ENCODE data around the gene NKAIN1. TPM values are rescaled to one million over a fixed set of nuclear protein-coding genes. Genes with fewer than 3 reads are reported as not detected.
"Not testable (repeated sequence)": the region's sequence is repeated elsewhere in the genome, so short reads cannot be mapped to it uniquely, and the experiment has no call there.

NKAIN1 gene
- total RNA-seq, 1 donor from 2014 or later, result 28.1 TPM

DNA sequence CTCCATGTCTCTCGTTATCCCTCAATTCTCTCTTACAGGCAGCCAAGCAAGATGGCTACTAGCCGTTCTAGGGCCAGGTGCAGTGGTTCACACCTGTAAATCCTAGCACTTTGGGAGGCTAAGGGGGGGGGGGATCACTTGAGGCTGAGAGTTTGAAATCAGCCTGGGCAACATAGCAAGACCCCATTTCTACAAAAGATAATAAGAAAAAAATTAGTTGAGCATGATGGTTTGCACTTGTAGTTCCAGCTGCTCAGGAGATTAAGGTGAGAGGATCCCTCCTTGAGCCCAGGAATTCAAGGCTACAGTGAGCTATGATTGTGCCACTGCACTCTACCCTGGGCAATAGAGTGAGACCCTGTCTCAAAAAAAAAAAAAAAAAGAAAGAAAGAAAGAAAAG, 80.4 kb downstream of the NKAIN1 start:
- DNase-seq (ENCODE audit: low spot score in 2 of 2), result no peak
- no peak for FAIRE-seq

DNA sequence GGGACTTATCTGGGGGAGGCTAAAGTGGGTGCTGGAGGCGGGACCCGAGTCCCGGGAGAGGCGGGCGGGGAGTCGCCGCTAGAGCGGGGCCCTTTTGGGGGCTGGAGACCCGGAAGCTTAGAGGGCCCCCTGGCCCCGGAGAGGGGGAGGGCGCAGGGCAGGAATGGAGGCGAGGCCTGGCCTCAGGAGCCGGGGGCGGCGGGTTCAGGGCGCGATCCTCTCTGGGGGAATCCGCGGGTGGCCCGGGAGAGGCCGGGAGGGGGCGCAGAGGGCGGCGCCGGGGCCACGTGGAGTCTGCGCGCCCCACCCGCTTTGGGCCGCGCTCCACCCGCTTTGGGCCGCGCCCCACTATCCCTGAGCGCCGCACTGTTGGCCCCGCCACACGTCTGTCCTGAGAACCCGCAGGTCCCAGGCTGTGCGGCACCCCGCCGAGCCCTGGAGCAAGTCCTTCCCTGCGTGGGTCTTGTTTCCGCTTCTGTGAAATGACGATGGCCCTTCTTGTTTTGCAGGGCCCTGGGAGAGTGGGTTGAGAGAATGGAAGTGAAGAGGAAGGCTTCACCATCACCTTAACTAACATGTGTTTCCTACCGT, 84.4 kb downstream of the NKAIN1 start:
- DNase-seq (ENCODE audit: low spot score in 2 of 2) (peak; percentile 60 to 63), FAIRE-seq (no peak)

DNA sequence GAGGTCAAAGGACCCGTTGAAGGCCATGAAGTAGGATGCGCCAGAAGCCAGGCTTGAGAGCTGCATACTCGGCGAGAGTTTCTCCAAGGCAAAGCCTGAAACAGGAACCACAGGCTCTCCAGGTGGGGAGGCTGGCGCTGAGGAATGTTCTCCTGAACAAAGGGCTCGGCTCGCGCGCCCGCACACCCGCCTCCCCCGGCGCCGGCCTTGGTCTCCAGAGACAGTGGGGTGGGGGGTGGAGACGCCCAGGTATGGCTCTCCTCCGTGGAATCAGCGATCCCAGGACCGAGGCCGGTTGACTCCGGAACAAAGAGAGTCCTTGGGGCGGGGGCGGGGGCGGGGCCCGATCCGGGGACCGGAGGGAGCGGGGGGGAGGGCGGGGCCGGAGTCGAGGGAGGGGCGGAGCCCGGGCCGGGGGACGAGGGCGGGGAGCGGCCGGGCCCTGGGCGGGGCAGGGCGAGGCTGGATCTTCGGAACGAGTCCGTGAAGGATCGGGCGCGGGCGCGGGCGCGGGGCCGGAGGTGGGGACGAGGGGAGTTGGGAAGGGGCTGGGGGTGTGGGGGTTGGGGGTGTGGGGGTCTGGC, 85.0 kb downstream of the NKAIN1 start:
- DNase-seq (ENCODE audit: low spot score in 2 of 2) (peak; percentile 72 to 79), FAIRE-seq (no peak)

DNA sequence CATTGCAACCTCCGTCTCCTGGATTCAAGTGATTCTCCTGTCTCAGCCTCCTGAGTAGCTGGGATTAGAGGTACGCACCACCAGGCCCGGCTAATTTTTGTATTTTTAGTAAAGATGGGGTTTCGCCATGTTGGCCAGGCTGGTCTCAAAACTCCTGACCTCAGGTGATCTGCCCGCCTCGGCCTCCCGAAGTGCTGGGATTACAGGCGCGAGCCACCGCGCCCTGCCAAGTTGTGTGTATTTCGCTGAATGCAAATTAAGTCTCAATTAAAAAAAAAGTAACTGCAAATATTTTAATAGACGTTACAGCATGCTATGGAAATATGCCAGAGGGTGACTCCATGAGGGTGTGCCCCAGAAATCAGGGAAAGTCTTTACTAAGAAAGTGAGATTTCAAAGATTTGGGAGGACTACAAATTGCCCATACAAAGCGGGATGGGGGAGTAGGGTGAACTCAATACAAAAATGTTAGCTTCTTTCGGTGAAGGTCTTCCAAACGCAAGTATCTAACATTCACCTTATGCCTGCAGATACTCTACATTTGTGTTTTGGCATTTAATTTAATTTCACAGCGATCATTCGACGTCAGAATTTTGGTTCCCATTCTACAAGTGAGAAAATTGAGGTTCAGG, 85.6 kb downstream of the NKAIN1 start:
- no peak for DNase-seq (ENCODE audit: low spot score in 2 of 2)

DNA sequence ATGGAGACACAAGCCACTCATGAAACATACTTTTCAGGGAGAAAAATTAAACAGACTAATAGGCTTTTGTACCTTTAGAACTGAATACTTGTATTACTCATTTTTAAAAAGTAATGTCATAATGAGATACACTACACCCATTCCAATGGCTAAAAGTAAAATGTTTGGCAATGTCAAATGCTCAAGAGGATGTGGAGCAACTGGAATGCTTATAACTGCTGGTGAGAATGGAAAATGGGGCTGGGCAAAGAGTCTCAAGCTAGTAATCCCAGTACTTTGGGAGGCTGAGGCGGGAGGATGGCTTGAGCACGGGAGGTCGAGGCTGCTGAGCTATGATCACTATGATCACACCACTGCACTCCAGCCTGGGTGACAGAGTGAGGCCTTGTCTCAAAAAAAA, 86.3 kb downstream of the NKAIN1 start:
- FAIRE-seq, result no peak

More for the DNA sequence above, 85.6 kb downstream of the NKAIN1 start:
- no peak for FAIRE-seq

DNA sequence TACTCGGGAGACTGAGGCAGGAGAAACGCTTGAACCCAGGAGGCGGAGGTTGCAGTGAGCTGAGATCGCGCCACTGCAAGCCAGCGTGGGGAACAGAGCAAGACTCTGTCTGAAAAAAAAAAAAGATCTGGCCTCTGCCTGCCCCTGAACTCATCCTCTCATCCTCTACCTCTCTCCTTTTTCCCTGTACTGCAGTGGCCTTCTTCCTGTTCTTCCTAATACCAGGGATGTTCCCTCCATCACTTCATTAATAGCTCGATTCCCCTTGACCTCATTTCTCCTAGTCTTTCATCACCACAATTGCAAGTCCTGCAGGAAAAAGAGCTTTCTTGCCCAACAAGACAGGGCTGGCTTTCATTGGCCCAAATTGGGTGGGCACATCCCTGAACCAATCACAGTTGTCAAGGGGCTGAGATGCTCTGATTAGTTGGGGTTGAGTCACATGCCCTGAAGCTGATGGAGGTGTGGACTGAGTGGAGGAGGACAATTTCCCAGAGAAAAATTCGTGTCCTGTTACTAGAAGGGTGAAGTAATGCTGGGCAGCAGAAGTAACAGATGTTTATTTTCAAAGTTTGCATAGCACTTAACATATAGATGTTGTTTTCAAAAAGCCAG, 87.4 kb downstream of the NKAIN1 start:
- FAIRE-seq (no peak), DNase-seq (ENCODE audit: low spot score in 2 of 2) (no peak)

More for the DNA sequence above, 86.3 kb downstream of the NKAIN1 start:
- no peak for DNase-seq (ENCODE audit: low spot score in 2 of 2)

DNA sequence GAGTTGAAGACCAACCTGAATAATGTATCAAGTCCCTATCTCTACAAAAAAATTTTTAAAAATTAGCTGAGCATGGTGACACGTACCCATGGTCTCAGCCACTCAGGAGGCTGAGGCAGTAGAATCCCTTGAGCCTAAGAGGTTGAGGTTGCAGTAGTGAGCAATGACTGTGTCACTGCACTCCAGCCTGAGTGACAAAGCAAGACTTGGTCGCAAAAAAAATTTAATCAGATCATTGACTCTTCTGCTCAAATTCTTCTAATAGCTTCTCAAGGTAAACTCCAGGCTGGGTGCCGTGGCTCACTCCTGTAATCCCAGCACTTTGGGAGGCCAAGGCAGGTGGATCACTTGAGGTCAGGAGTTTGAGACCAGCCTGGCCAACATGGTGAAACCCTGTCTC, 88.3 kb downstream of the NKAIN1 start:
- FAIRE-seq, result no peak

DNA sequence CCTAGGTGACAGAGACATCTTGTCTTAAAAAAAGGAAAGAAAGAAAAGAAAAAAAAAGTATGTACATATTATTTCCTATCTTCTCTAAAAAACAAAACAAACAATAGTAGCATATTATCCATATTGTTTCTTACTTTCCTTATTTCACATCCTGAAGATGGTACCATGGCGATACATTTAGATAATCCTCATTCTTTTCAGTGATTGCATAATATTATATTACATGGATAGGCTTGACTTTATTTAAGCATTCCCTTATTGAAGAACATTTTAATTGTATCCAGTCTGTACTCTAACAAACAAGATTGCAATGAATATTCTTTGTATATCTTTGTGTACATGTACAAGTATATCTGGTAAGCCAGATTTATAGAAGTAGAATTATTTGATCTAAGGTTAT, 91.3 kb downstream of the NKAIN1 start:
- no peak for FAIRE-seq
- DNase-seq (ENCODE audit: low spot score in 2 of 2), result no peak

More for the DNA sequence above, 88.3 kb downstream of the NKAIN1 start:
- DNase-seq (ENCODE audit: low spot score in 2 of 2), result no peak

DNA sequence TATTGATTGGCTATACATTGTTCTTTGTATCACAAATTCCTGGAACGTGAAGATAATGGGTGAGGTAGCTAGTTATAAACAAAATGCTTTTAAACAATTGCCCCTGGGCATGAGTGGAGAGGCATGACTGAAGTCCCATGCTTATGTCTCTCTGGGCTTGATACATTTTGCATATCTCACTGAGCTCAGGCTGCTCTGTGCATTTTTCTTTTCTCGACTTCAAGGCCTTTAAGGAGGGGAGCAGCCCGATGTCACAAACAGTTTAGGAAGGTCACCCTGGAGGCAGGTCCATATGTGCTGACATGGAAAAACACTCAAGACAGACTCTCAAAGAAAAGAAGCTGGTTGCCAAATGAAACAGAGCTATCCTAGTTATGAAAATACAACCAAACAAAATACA, 94.0 kb downstream of the NKAIN1 start:
- no peak for FAIRE-seq
- DNase-seq (ENCODE audit: low spot score in 2 of 2), result no peak

DNA sequence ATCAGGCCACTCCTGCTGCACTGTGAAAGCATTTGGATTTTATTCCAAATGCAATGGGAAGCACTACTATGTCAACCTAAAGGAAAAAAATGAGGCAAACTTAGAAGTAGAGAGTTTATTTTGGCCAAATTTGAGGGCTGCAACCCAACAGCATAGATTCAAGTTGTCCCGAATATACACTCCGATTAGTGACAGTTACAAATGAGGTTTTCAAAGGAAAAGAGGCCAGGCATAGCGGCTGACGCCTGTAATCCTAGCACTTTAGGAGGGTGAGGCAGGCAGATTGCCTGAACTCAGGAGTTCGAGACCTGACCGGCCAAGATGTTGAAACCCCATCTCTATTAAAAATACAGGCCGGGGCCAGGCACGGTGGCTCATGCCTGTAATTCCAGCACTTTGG, 95.2 kb downstream of the NKAIN1 start:
- DNase-seq (ENCODE audit: low spot score in 2 of 2) (no peak), FAIRE-seq (no peak)

DNA sequence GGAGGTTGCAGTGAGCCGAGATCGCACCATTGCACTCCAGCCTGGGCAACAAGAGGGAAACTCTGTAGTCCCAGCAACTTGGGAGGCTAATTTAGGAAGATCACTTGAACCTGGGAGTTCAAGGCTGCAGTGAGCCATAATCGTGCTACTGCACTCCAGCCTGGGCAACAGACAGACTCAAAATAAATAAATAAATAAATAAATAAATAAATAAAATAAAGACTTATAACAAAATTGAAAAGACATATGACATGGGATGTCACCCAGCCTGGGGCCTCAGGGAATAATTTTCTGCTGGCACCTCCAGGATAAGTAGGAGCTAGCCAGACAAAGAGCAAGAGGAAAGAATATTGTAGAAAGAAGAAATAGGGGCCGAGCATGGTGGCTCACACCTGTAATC, 96.2 kb downstream of the NKAIN1 start:
- FAIRE-seq (no peak), DNase-seq (ENCODE audit: low spot score in 2 of 2) (no peak)

DNA sequence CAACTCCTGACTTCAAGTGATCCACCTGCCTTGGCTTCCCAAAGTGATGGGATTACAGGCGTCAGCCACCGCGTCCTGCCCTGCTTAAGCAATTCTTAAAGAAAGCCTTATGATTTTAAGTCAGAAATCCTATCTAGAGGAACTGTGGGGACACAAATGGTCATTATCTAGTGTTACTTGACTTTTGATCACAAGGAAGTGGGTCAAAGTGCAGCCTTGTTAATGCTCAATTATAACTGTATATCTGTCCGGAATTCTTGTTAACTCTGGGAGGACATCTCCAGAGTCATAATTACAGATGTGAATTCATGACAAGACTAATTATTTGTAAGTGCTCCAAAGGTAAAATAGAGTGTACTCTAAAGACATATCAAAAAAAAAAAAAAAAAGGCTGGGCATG, 97.3 kb downstream of the NKAIN1 start:
- DNase-seq (ENCODE audit: low spot score in 2 of 2), result no peak
- FAIRE-seq, result no peak

DNA sequence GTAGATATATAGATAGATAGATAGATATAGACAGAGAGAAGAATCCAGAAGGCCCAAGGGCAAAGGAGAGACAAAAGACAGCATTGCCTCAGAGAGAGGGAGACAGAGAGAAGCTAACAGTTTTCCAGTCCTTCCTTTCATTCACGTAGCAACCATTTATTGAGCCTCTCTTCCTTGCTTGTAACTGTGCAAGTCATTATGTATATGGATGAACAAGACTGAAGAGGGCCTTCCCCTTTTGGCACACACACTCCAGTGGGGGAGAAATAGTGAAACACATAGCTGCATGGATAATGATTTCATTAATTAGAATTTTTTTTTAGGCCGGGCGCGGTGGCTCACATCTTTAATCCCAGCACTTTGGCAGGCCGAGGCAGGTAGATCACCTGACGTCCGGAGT, 99.4 kb downstream of the NKAIN1 start:
- DNase-seq (ENCODE audit: low spot score in 2 of 2) (no peak), FAIRE-seq (no peak)

DNA sequence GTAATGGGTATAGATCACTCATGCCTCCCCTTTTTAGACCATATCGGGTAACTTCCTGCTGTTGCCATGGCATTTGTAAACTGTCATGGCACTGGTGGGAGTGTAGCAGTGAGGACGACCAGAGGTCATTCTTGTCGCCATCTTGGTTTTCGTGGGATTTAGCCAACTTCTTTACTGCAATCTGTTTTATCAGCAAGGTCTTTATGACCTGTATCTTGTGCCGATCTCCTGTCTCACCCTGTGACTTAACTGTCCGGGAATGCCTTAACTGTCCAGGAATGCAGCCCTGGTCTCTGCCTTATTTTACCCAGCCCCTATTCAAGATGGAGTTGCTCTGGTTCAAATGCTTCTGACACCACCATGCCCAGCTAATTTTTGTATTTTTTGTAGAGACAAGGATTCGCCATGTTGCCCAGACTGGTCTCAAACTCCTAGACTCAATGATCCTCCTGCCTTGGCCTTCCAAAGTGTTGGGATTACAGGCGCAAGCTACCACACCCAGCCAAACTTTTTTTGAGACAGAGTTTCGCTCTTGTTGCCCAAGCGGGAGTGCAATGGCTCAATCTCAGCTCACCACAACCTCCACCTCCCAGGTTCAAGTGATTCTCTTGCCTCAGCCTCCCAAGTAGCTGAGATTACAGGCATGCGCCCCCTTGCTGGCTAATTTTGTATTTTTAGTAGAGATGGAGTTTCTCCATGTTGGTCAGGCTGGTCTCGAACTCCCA, 100.7 kb downstream of the NKAIN1 start:
- FAIRE-seq; DNase-seq (ENCODE audit: low spot score in 2 of 2): not testable (repeated sequence)

DNA sequence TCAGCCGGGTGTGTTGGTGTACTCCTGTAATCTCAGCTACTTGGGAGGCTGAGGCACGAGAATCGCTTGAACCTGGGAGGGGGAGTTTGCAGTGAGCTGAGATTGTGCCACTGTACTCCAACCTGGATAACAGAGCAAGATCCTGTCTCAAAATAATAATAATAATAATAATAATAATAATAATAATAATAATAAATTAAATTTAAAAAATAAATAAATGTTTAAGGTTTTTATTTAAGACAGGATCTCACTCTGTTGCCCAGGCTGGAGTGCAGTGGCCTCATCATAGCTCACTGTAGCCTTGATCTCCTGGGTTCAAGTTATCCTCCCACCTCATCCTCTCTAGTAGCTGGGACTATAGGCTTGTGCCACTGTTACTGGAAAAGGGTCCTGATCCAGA, 101.8 kb downstream of the NKAIN1 start:
- FAIRE-seq; DNase-seq (ENCODE audit: low spot score in 2 of 2): not testable (repeated sequence)

DNA sequence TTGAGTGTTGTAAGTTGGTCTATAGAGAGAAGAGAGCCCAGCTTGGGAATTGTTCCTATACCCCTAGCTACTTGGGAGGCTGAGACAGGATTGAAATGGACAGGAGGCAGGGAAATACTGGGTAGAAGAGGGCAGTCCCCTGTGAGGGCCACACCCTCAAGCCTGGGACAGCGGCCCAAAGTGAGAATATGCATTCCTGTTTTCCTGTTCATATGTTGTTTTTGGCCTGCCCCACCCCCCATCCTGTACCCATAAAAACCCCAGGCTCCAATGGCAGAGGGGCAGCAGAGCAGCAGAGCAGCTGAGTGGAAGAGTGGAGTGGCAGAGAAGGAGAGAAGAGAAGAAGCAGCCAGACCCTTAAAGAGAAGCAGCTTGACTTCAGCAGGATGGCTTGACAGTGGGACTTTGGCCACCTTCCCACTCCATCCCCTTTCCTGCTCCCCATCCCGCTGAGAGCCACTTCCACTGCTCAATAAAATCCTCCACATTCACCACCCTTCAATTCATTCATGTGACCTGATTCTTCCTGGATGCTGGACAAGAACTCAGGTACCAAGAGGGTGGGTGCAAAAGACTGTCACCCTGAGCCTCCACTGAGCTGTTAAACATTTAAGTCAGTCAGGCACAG, 103.6 kb downstream of the NKAIN1 start:
- FAIRE-seq (no peak), DNase-seq (ENCODE audit: low spot score in 2 of 2) (no peak)

DNA sequence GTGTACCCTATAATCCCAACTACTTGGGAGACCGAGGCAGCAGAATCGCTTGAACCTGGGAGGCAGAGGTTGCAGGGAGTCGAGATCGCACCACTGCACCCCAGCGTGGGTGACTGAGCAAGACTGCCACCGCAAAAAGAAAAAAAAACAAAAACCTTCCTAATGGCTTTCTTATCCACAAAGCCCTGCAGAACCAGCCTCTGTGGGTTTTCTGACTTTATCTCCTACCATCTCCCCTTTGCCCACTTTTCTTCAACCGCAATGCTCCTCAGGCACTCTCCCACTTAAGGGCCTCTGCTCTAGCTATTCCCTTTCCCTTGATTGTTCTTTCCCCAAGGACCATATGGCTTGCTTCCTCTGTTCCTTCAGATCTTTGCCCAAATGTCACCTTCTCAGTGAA, 106.3 kb downstream of the NKAIN1 start:
- FAIRE-seq (no peak), DNase-seq (ENCODE audit: low spot score in 2 of 2) (no peak)
